DND-41 (cell line): Measurements from ENCODE around the gene TMCO4.

Experiments
- CTCF ChIP-seq: IDR thresholded peaks from 2 replicates; pipeline ENCODE4 v1.5.1; 2012; ENCODE audit warnings: borderline replicate concordance, low read length, moderate library complexity, mild to moderate bottlenecking; ENCODE audit not compliant: poor library complexity, severe bottlenecking; ENCODE audit errors: extremely low read depth
- EZH2 ChIP-seq: IDR thresholded peaks from 3 replicates; pipeline ENCODE4 v1.6.1; 2012; ENCODE audit warnings: borderline replicate concordance, low read depth, mild to moderate bottlenecking, moderate library complexity, low read length, inconsistent platforms; ENCODE audit not compliant: severe bottlenecking

- TF ChIP-seq CTCF, result no peak
- TF ChIP-seq EZH2, result no peak
Measured at GRCh38 chr1:19814244-19814661, 14.5 kb upstream of the TMCO4 start.
